Coronary artery (tissue), 2 donors: Measurements from ENCODE around the gene ENTPD6.

ENCODE experiments used
- DNase-seq: peaks from one replicate; pipeline ENCODE4 v3.0.0-alpha.2; 2017; ENCODE audit warnings: low spot score
- H3K27ac ChIP-seq, 2 donors: fragments of 200-600 bp; sonication (generic); one replicate each; pipeline ENCODE4 v1.5.1; 2016 to 2019
- H3K4me3 ChIP-seq: fragments of 200-600 bp; sonication (generic); 2 replicates; pipeline ENCODE4 v1.5.1; 2016; ENCODE audit warnings: mild to moderate bottlenecking, moderate library complexity
- CTCF ChIP-seq: fragments of 200-600 bp; sonication (generic); IDR thresholded peaks from one replicate; pipeline ENCODE4 v1.5.1; 2019; ENCODE audit warnings: antibody characterized with exemption

Gene ENTPD6

DNA sequence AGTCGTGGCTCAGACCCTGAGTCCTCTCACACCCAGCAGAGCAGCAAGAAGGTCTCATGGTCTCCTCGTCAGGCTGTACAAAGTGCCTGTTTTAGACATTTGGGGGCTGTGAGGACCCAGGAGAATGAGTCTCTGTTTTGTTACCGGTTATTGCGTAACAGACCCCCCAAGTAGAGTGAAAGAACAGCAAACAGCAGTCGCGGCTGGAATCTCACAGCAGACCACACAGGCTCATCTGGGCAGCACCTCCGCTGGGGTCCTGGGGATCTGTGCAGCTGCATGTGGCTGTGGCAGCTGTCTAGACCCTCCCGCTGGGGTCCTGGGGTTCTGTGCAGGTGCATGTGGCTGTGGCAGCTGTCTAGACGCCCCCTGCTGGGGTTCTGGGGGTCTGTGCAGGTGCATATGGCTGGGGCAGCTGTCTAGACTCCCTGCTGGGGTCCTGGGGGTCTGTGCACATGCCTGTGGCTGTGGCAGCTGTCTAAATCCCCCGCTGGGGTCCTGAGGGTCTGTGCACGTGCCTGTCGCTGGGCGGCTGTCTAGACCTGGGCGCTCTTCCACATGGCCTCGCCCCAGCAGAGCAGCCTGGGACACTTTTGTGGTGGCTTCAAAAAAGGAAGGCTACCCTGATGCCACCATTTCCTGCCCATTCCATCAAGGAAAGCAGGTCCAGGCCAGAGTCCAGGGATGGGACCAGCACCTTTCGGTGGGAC is 24.7 kb downstream of the ENTPD6 start:
- Histone ChIP-seq H3K4me3 (no peak overlapping the region), H3K27ac (peak overlapping the region in 1 of 2 donors; percentile 7)
- DNase-seq: no peak
- no peak for TF ChIP-seq CTCF

DNA sequence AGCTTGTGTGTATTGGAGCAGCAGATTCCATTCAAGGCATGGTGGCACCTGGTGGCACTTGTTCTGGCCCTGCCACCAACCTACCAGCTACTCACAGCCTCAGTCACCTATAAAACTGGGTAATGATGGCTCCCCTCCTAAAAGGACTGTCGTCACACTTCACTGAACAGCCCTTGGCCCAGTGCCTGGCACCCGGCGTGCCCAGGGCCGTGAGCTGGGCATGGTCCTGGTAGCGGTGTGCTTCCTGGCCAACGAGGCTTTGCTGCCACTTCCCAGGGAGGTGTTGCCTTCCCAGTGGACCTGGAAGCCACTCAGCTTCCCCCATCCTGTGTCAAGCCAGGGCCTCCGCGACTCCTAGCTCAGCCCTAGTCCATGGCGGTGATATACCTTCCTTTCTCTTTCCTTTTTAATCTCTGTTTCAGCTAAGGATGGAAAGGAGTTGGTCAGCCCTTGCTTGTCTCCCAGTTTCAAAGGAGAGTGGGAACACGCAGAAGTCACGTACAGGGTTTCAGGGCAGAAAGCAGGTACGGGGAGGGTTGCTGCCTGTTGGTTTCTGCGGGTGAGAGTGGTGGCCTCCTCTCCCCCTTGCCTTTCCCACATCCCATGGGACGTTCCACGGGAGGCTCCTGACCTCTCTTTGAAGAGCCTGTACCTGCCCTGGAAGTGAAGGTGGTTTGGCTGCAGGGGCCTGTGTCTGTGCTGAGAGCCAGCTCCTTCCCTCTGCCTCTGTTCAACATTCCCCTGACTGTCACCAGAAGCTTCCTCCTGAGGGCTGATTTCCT is 25.5 kb downstream of the ENTPD6 start:
- Histone ChIP-seq H3K4me3 (no peak overlapping the region), H3K27ac (peak overlapping the region in 1 of 2 donors; percentile 21)
- TF ChIP-seq CTCF: no peak
- DNase-seq: no peak

GRCh38 chr20:25221592-25222460 is 26.3 kb downstream of the ENTPD6 start:
- Histone ChIP-seq H3K27ac (peak overlapping the region in 1 of 2 donors; percentile 21), H3K4me3 (no peak overlapping the region)
- DNase-seq: no peak
- no peak for TF ChIP-seq CTCF

DNA sequence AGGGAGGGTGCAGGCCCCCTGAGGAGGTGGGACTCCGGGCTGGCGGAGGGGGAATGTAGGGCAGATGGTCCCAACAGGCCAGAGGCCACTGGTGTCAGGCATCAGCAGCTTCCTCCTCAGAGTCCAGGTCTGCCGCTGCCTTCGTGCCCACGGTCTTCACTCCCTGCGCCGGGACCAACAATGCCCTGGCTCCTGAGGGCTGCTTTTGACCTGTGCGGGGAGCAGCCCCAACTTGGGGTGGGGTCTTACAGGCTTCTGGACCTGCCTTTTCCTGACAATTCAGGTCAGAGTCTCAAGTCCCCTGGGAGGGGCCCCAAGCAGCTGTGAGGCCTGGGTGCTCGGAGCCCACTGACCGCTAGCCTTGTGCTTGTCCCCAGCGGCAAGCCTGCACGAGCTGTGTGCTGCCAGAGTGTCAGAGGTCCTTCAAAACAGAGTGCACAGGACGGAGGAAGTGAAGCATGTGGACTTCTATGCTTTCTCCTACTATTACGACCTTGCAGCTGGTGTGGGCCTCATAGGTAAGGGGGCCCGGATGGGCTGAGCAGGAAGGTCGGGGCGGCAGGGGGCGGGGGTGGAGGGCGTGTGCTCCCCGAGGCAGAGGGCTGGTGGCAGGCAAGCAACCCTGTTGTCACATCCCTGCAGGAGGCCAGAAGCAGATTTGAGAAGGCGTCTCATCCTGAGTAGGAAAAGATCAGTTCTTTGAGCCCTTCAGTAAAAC is 27.1 kb downstream of the ENTPD6 start:
- no peak for DNase-seq
- Histone ChIP-seq H3K27ac (peak overlapping the region in 1 of 2 donors; percentile 21), H3K4me3 (no peak overlapping the region)
- TF ChIP-seq CTCF: no peak

- TF ChIP-seq CTCF: no peak
- no peak for DNase-seq
- no peak overlapping the region for H3K4me3 ChIP-seq
- H3K27ac ChIP-seq: no peak overlapping the region
Measured at GRCh38 chr20:25223179-25223661, 27.7 kb downstream of the ENTPD6 start.
